A673 (cell line): Measurements from ENCODE around the gene BATF2. TPM values are rescaled to one million over a fixed set of nuclear protein-coding genes. Genes with fewer than 3 reads are reported as not detected.
"Not testable (repeated sequence)": the region's sequence is repeated elsewhere in the genome, so short reads cannot be mapped to it uniquely, and the experiment has no call there.

ENCODE experiments used
- BruUV-seq: library from RNA; stranded (reverse); fragments of 400-500 nt; replicated peaks from 2 replicates; lab custom pipeline; 2021; lab: Mats Ljungman, UMichigan
- CTCF ChIA-PET: fragments of 300-600 bp; sonication (Branson Sonifier 250); formaldehyde crosslinking; loops from one replicate; lab custom pipeline; 2022; ENCODE audit warnings: antibody characterized with exemption; lab: Charles Lee
- POLR2A ChIA-PET: fragments of 300-600 bp; sonication (Branson Sonifier 250); formaldehyde crosslinking; loops from one replicate; lab custom pipeline; 2022; ENCODE audit warnings: antibody characterized with exemption; ENCODE audit not compliant: low non-redundant PET; lab: Charles Lee
- DNase-seq: peaks from one replicate; pipeline ENCODE4 v3.0.0-alpha.2; 2015; ENCODE audit warnings: low spot score
- H3K27ac ChIP-seq: fragments of 200-600 bp; sonication (generic); 2 replicates; pipeline ENCODE4 v1.5.1; 2016; ENCODE audit warnings: mixed run types, low read depth, mild to moderate bottlenecking, mixed read lengths, antibody characterized with exemption, low read length; ENCODE audit not compliant: poor library complexity, severe bottlenecking
- H3K27me3 ChIP-seq: fragments of 200-600 bp; sonication (generic); replicated peaks from 2 replicates; pipeline ENCODE4 v1.6.1; 2017; ENCODE audit warnings: mixed run types, low read depth, mild to moderate bottlenecking, mixed read lengths, antibody characterized with exemption, low read length; ENCODE audit not compliant: insufficient read depth, poor library complexity
- H3K36me3 ChIP-seq: fragments of 200-600 bp; sonication (generic); 2 replicates; pipeline ENCODE4 v1.6.1; 2016; ENCODE audit warnings: mixed run types, mild to moderate bottlenecking, mixed read lengths, antibody characterized with exemption, low read length; ENCODE audit not compliant: insufficient read depth, poor library complexity, severe bottlenecking
- H3K4me1 ChIP-seq: fragments of 200-600 bp; sonication (generic); 2 replicates; pipeline ENCODE4 v1.6.1; 2017; ENCODE audit warnings: mixed run types, mild to moderate bottlenecking, mixed read lengths, antibody characterized with exemption, low read length; ENCODE audit not compliant: insufficient read depth, poor library complexity, severe bottlenecking
- H3K4me3 ChIP-seq: fragments of 200-600 bp; sonication (generic); 2 replicates; pipeline ENCODE4 v1.5.1; 2016; ENCODE audit warnings: low read depth, mixed run types, mild to moderate bottlenecking, mixed read lengths, low read length; ENCODE audit not compliant: poor library complexity, severe bottlenecking
- H3K9me3 ChIP-seq: fragments of 200-600 bp; sonication (generic); 2 replicates; pipeline ENCODE4 v1.6.1; 2016; ENCODE audit warnings: mixed run types, low read depth, mild to moderate bottlenecking, mixed read lengths, antibody characterized with exemption, low read length; ENCODE audit not compliant: poor library complexity, severe bottlenecking
- EZH2 ChIP-seq: fragments of 200-600 bp; sonication (generic); IDR thresholded peaks from 2 replicates; pipeline ENCODE4 v1.6.1; 2017; ENCODE audit warnings: borderline replicate concordance, low read depth, mild to moderate bottlenecking, mixed read lengths, antibody characterized with exemption, low read length; ENCODE audit not compliant: poor library complexity, severe bottlenecking
- intact Hi-C: fragments of 100-400 bp; cut with micrococcal nuclease; formaldehyde crosslinking; loops from one replicate; pipeline ENCODE4 v1.10.0; 2022; ENCODE audit not compliant: unreplicated experiment
- total RNA-seq: library from RNA; stranded (reverse); gene quantifications from 2 replicates; pipeline ENCODE4 v1.2.3, GENCODE V29; 2021
- TF ChIP-seq, protein P1 (sequence below): fragments of 300-800, 200-600 bp; sonication (generic); conservative IDR thresholded peaks from 2 replicates; pipeline ENCODE4 v1.5.1; 2017; ENCODE audit warnings: low read depth, mild to moderate bottlenecking, antibody characterized with exemption, low read length, moderate library complexity, mixed read lengths

BATF2 gene
- total RNA-seq, 1 experiment from 2014 or later, result not detected

DNA sequence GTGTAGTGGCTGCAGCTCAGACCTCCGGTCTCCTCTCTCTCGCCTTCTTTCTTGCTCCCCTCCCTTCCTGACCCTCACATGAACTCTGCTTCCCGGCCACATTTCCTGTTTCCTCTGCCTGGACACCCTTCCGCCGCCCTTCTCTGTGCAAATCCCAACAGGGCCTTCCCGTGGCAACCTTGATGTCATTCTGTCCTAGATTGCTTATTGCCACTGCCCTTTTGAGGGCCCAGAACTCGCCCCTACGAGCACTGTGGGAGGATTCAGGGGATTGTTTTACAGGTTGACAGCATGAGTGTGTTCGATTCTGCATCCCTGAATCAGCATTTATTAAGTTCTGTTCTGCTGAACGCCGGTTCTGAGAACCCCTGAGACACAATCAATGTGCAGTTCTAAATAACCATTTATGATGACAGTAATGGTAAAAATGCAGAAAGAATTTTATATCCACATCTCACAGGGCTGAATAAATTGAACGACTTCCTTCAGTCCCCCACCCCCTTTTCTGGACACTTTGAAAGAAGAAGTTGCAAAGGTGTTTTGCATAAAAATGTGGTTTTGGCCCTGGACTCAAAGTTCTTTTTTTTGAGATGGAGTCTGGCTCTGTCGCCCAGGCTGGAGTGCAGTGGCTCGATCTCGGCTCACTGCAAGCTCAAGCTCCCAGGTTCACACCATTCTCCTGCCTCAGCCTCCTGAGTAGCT, 6.4 kb downstream of the BATF2 start:
- Histone ChIP-seq H3K9me3 (no peaks in the 10 kb centered on the region), H3K27me3 (no peaks in the 10 kb centered on the region), H3K36me3 (no peaks in the 10 kb centered on the region), H3K4me1 (no peaks in the 10 kb centered on the region), H3K27ac (no peak overlapping the region), H3K4me3 (no peak overlapping the region)
- DNase-seq, result no peak
- TF ChIP-seq, protein P1, sequence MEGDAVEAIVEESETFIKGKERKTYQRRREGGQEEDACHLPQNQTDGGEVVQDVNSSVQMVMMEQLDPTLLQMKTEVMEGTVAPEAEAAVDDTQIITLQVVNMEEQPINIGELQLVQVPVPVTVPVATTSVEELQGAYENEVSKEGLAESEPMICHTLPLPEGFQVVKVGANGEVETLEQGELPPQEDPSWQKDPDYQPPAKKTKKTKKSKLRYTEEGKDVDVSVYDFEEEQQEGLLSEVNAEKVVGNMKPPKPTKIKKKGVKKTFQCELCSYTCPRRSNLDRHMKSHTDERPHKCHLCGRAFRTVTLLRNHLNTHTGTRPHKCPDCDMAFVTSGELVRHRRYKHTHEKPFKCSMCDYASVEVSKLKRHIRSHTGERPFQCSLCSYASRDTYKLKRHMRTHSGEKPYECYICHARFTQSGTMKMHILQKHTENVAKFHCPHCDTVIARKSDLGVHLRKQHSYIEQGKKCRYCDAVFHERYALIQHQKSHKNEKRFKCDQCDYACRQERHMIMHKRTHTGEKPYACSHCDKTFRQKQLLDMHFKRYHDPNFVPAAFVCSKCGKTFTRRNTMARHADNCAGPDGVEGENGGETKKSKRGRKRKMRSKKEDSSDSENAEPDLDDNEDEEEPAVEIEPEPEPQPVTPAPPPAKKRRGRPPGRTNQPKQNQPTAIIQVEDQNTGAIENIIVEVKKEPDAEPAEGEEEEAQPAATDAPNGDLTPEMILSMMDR, result no peak
- no peak for TF ChIP-seq EZH2
- BruUV-seq, result no TSS peak
- intact Hi-C loops, result no loop called here
- POLR2A ChIA-PET, result no interaction called here
- CTCF ChIA-PET, result interaction anchor here (0.7 kb wide), 1 partner anchor 541 kb away, joined by 8 read pairs; no protein-coding TSS in a partner anchor

DNA sequence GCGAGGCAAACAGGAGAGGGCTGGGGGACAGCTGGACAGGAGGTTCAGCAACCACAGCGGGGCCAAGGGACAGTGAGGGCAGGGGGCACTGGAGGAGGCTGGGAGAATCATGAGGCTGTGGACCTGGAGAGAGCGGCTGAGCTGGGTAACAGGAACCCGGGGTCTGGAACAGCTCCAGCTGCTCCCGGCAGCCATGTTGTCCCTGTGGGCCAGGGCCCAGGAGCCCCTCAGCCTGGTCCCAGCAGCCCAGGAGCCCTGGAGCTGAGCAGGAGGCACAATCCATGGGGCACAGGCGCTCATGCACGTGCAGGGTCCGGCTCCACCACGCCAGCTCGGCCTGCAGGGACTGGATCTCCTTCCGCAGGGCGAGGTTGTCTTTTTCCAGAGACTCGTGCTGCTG, 7.4 kb downstream of the BATF2 start:
- CTCF ChIA-PET, result no interaction called here
- no peaks in the 10 kb centered on the region for H3K27me3 ChIP-seq

DNA sequence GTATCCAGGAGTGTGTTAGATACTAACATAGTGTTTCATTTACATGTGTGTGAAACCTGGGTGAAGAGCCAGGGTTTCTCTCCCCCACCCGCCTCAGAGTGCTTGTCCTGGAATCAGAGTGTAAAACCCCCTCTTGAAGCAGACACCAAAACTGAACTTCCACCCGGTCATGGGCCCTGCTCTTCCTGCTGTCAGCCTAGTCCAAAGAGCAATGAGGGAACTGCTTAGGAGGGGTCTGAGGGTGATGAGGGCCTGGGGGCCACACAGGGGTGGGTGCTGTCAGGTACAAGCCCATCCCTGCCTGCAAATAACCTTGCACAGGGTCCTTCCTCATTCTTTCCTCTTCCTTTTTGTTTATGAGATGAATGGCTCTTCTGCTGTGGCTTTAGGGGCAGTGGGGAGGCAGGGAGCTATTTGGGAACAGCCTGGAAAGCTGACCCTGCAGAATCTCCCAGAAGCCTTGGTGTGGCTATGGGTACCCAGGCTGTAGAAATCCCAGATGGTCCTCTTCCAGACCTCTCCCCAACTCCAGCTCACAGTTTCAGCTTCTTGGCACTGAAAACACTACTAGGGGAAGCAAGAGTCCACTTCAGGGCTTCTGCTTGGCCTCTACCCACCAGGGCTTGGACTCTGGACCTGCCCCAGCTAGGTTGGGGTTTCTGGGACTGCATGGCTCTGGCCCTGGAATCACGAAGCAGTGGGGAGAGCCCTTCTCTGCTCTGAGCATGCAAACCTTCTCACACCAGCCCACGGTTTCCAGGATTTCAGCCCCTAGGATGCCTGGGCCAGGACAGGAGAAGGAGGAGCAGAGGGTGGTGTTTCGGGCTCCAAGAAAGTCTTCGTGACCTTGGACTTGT, 8.5 kb downstream of the BATF2 start:
- H3K4me1 ChIP-seq, result no peaks in the 10 kb centered on the region
- H3K27ac ChIP-seq, result no peak overlapping the region
- CTCF ChIA-PET, result interaction anchor here (0.6 kb wide), 1 partner anchor 11 kb away, joined by 3 read pairs; no protein-coding TSS in a partner anchor
- H3K27me3 ChIP-seq, result no peaks in the 10 kb centered on the region
- POLR2A ChIA-PET, result no interaction called here
- DNase-seq, result no peak
- intact Hi-C loops, result no loop called here
- no TSS peak for BruUV-seq
- TF ChIP-seq, protein P1, result no peak
- TF ChIP-seq EZH2, result no peak
- no peak overlapping the region for H3K4me3 ChIP-seq
- no peaks in the 10 kb centered on the region for H3K9me3 ChIP-seq
- no peaks in the 10 kb centered on the region for H3K36me3 ChIP-seq

More for the DNA sequence above, 7.4 kb downstream of the BATF2 start:
- no peaks in the 10 kb centered on the region for H3K4me1 ChIP-seq
- H3K36me3 ChIP-seq, result no peaks in the 10 kb centered on the region
- TF ChIP-seq EZH2, result no peak
- TF ChIP-seq, protein P1, result no peak
- DNase-seq, result no peak
- no peak overlapping the region for H3K27ac ChIP-seq
- POLR2A ChIA-PET, result no interaction called here
- intact Hi-C loops, result no loop called here
- no peak overlapping the region for H3K4me3 ChIP-seq
- no TSS peak for BruUV-seq
- H3K9me3 ChIP-seq, result no peaks in the 10 kb centered on the region

DNA sequence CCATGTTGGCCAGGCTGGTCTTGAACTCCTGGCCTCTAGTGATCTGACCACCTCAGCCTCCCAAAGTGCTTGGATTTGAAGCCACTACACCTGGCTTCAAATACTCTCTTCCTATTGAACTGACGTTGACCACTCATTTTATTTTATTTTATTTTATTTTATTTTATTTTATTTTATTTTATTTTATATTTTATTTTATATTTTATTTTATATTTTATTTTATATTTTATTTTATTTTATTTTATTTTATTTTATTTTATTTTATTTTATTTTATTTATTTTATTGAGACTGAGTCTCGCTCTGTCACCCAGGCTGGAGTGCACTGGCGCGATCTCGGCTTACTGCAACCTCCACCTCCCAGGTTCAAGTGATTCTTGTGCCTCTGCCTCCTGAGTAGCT, 13.4 kb downstream of the BATF2 start:
- POLR2A ChIA-PET, H3K4me1 ChIP-seq, H3K27ac ChIP-seq, H3K4me3 ChIP-seq, CTCF ChIA-PET, H3K27me3 ChIP-seq, intact Hi-C loops, H3K9me3 ChIP-seq, BruUV-seq, H3K36me3 ChIP-seq, DNase-seq: not testable (repeated sequence)
